CD4-positive, alpha-beta T cell treated with Interferon gamma for 1 hour (primary cell): ENCODE data around the gene CLPTM1.
"Not testable (repeated sequence)": the region's sequence is repeated elsewhere in the genome, so short reads cannot be mapped to it uniquely, and the experiment has no call there.

ENCODE experiments used
- DNase-seq: peaks from one replicate; pipeline ENCODE4 v3.0.0-alpha.2; 2020

Gene CLPTM1

DNA sequence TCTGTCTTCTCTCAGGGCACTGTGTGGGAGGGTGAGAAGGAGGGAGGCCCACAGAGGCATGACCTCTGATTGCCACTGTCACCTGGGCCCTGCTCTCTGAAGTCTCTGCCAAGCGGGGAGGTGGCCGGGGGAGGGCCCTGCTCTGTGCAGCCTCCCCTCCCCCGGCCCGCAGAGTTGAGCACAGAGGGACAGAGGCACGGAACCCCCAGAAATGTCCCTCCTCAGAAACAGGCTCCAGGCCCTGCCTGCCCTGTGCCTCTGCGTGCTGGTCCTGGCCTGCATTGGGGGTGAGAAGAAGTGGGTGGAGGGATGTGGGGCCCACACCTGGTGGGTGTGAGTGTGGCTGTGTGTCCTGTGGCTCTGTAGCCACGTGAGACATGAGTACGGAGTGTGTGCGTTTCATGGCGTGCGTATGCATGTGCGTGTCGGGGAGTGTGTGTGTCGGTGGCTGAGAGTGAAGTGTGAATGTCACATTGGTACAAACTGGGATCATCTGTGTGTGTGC is 13.1 kb upstream of the CLPTM1 start, which contains the start of gene APOC4:
APOC4 (plus strand) TSS at position 171 of the 505 bp plus-strand sequence; CDS start at position 212, 41 bp downstream.
- DNase-seq, result no peak

DNA sequence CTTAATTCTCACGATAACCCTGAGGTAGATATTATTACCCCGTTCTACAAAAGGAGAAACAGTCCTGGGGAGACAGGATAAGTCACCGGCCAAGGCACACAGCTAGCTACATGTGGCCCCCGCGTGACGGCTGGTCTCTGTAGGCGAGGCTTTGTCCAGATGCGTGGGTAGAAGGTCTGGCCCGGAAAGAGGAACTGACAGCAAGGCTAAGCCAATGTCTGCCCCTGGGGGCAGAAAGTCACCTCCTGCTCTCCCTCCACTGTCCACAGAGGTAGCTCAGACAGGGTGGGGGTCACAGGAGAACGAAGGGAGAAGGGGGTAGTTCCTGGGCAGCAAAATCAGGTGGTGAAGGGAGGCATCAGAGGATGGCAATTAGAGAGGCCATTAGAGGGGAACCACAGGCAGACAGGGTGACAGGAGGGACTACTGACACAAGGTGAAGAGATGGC is 11.4 kb upstream of the CLPTM1 start:
- DNase-seq, result peak; percentile 45

DNA sequence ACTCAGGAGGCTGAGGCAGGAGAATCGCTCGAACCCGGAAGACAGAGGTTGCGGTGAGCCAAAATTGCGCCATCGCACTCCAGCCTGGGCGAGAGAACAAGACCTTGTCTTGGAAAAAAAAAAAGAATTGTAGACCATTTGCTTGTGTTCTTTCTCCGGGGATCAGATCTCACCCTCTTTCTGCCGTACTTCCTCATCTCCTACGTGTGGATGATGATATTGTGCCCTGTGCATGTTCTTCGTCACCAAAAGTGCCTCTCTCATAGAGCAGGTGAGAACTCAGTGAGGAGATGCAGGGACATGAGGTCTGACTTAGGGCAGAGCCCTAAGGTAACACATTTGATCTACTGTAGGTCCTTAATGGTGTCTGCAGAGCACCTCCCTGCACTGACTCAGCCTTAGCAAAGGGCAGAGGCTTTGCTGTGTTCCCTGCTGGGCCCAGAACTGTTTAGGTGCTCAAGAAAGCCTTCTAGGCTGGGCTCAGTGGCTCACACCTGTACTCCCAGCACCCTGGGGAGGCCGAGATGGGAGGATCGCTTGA is 8.1 kb upstream of the CLPTM1 start:
- DNase-seq, result no peak

DNA sequence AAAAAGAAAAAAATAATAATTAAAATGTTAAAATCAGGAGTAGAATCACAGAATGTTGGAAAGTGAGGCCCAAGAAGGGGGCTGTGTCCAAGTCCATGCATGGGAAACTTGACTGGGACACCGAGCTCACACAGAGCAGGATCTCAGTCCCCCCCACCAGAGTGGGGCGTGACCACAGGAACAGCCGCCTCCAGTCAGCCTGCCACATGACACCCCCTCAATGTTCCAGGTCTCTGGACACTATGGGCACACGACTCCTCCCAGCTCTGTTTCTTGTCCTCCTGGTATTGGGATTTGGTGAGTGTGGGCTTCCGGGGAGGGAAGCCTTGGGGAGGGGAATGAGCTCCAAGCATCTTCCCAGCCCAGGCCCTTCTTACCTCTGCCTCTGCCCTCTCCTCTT is 6.9 kb upstream of the CLPTM1 start:
- DNase-seq, result no peak

DNA sequence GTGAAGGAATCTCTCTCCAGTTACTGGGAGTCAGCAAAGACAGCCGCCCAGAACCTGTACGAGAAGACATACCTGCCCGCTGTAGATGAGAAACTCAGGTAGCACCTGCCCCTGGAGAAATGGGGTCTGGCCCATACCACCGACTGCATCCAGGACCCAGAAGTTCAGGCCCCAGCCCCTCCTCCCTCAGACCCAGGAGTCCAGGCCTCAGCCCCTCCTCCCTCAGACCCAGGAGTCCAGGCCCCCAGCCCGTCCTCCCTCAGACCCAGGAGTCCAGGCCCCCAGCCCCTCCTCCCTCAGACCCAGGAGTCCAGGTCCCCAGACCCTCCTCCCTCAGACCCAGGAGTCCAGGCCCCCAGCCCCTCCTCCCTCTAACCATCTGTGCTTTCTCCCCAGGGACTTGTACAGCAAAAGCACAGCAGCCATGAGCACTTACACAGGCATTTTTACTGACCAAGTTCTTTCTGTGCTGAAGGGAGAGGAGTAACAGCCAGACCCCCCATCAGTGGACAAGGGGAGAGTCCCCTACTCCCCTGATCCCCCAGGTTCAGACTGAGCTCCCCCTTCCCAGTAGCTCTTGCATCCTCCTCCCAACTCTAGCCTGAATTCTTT is 6.3 kb upstream of the CLPTM1 start:
- DNase-seq, result no peak

DNA sequence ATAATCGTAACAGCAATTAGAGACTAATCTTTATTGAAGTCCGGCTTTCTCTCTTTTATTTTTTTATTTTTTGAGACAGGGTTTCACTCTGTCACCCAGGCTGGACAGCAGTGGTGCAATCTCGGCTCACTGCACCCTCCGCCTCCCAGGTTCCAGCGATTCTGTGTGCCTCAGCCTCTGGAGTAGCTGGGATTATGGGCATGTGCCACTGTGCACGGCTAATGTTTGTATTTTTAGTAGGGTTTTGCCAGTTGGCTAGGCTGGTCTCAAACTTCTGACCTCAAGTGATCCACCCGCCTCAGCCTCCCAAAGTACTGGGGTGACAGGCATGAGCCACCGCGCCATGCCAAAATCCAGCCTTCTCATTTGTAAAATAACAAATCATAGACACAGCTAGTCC is 5.6 kb upstream of the CLPTM1 start:
- no peak for DNase-seq

DNA sequence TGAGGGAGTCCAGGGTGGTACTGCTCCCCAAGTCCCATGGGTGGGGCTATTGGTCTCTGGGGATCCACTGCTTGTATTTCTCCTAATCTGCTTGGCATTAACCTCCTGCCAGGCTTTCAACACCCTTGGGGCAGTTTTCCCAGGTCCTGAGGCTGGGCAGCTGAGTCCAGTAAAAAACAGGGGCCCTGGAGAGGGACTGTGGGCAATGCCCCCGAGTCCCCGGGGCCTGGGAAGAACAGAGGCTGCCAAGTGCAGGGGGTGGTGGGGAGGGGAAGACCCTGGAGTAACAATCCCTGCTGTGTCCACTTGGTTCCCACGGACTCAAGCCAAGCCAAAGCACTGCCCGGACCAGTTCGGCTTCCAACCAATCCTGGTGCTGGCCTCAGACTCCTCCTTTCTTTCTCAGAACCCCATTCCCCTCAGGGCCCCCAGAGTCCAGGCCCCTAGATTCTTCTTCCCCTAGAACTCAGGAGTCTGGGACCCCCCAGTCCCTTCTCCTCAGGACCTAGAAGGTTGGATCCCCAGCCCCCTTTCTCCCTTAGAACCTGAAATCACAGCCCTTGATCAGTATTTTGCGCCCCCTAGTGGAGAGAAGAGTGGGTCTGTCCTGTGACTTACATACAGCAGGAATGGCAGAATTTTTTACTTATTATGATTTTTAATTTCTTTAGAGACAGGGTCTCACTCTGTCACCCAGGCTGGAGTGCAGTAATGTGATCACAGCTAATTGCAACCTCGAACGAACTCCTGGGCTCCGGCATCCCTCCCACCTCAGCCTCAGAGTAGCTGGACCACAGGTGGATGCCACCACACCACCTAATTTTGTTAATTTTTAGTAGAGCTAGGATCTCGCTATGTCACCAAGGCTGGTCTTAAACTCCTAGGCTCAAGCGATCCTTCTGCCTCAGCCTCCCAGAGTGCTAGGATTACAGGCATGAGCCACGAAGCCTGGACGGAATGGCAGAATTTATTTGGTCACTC is 3.7 kb upstream of the CLPTM1 start:
- peak; percentile 50 for DNase-seq

DNA sequence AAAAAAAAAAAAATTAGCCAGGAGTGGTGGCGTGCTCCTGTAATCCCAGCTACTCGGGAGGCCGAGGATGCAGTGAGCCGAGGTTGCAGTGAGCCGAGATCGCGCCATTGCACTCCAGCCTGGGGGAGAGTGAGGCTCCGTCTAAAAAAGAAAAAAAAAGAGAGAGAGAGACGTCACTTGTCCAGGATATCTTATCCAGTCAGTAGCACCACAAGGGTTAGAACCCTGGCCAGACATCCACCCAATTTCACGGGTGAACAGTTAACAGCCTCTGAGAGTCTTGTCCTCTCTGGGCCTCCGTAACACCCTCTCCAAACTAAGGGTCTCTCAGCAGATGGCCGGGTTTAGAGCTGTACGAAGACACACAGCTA is 917 bp upstream of the CLPTM1 start:
- DNase-seq, result no peak

DNA sequence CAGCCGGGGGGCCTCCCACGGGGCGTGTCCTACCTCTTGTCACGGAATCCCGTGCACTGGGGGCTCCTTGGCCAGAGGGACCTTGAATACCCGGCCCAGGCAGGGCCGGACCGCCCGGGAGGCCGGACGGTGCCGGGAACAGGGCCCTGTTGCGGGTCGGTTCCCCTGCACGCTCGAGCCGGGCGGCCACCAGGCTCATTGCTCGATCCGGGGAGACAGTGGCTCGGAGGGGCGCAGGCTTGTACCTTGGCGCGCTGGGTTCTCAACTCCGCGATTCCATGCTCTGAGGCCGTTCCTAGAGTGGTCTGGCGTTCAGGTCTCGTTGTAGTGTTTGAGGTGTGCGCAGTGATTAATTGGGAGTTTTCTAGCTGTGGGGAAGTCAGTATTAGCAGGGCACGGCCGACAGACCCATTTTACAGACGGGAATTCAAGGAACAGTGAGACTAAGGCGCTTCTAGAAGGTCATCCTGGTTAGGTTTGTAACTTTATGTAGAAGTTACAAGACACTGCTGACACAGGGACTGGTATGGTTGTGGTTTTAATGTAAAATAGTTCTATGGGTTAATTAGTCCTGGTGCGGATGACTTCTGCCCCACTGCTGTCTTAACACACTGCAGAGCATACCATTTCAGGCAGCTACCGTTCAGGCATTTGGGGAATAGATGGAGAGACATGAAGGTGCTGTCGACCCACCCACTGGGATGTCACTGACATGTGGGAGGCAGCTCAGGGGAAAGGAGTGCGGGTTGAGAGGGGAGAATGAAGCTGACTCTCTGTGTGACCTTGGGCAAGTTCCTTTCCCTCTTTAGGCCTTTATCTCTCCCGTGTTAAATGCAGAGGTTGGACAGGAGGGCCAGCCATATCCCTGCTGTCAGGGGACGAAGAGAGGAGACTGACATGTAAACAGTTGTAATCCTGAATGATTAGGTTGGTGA is 592 bp downstream of the CLPTM1 start:
- no peak for DNase-seq

DNA sequence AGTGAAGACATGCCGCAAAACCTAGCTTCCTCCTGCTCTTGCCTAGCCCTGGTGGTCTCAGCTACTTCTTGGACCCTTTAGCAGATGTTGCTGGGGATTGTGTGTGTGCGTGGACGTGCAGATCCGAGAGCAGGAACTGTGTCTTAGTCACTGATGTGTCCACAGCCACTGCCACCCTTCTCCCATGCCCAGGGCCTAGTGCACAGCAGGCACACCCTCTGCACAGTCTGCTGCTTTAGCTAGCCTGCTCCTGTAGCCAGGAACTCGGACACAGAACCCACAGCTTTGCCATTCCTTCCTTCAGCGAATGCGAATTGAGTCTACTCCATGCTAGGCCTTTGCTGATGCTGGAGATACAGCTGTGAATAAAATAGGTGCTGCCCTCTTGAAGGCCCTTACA is 2.3 kb downstream of the CLPTM1 start:
- no peak for DNase-seq

DNA sequence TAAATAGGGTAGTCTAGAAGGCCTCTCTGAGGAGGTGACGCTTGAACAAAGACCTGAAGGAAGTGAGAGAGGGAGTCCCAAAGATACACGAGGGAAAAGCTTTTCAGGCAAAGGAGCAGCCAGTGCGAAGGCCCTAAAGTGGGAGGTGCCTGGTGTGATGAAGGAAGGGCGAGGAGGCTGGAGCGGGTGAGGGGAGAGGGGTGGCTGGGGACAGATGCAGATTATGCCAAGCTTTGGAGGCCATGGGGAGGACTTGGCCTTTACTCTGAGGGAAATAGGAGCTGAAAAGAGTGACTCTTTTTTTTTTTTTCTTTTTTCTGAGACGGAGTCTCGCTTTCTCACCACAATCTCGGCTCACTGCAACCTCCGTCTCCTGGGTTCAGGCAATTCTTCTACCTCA is 2.9 kb downstream of the CLPTM1 start:
- DNase-seq, result no peak

DNA sequence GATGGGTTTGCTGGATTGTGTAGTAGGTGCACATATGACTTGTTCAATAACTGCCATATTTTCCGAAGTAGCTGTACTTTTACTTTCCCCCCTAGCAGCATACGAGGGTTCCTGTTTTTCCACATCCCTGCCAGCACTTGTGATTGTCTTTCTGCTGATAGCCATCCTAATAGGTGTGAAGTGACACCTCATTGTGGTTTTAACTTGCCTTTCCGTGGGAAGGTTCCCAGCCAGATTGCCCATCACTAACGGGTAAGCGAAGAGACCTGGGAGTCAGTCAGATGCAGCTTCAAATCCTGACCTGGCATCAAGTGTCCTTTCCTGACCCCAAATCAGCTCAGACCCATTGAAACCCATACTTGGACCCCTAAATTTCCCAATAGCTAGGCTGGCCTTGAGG is 4.5 kb downstream of the CLPTM1 start:
- DNase-seq, result no peak

DNA sequence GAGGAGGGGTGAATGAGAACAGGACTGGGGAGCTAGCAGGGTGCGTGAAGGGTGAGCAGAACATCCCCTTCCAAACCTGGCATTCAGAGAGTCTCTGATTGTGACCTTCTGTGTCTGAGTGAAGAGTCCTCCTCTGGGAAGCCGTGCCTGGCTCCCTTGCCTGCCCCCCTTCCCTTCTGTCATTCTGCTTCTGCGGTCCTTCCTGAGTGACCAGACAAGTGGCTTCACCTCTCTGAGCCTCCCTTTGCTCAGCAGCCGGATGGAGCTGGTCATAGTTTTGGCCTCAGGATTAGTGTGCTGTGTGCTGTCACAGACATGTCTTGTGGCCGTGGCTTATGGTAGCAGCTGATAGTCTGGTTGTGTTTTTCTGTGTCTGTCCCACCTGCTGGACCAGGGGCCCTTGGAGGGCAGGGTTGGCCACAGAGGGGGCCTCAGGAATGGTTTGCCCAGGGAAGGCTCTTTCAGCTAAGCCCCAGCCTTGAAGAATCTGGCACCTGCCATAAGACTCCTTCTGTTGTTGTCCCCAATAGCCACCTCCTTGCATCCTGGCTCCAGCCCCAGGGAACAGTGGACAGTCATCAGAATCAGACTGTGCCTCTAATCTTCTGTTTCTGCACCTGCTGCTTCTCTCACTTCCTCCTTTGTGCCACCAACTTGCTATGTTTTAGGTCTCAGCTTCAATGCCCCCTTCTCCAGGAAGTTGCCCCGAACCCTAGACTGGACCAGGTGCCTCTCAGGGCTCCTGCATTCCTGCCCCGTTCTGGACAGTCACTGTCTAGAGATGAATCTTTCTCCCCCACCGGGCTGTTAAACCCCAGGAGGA is 5.9 kb downstream of the CLPTM1 start:
- peak; percentile 7 for DNase-seq

DNA sequence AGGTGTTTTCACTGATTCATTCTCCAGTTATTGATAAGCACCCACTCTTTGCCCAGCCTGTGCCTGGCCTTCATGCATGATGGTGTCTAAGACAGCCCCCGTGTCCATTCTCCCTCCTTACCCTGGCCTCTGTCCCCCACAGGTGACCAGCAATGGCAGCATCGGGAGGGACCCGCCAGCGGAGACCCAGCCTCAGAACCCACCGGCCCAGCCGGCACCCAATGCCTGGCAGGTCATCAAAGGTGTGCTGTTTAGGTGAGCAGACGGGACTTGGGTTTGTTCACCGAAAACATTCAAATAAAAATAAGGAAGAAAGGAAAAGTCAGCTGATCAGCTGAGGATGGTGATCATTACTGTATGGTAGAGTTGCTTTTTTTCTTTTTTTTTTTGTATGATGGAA is 6.6 kb downstream of the CLPTM1 start:
- no peak for DNase-seq

DNA sequence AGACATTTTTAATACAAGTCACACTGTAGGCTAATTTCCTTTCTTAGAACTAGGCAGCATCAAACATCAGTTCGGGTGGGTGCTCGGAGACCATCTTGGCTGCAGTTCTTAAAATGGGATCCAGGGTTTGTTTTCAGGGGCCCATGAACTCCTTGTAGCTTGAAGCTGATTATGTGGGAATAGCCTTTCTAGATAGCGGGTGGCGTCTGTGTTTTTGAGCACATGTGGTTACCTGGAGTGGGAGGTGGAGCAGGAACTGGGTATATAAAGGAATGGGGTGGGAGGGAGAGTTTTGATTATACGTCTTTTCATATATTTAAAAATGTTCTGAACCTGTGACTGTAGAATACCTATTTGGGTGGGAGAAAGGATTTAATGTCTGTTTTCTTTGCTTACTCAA is 12.9 kb downstream of the CLPTM1 start:
- DNase-seq, result no peak

DNA sequence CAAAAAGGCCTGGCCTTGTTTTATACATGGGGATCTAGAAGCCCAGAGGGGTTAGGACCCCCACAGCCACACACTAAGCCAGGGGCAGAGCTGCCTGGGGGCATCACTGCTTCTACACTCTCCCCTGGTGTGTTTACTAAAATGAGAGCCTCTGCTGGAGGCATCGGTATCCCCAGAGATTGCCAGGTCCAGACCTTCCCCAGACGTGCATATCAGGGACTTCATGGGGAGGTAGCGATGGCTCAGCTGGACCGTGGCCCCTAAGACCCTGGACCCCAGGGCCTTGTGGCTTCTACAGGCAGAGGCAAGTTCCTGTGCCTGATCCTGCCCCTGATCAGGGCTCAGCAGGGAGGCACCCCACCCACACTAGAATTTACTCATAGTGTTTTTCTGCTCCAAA is 13.5 kb downstream of the CLPTM1 start:
- DNase-seq, result no peak

DNA sequence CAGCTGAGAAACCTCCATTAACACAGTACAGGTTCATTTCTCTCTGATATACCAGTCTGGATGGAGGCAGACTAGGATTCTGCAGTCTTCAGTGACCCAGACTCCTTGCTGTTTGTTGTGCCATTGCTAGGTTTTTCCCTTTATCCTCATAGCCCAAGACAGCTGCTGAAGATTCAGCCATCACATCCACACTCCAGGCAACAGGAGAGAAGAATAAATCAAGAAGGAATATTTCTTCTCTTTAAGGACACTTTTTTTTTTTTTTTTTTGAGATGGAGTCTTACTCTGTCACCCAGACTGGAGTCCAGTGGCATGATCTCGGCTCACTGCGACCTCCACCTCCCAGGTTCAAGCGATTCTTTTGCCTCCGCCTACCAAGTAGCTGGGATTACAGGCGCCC is 14.3 kb downstream of the CLPTM1 start:
- no peak for DNase-seq

DNA sequence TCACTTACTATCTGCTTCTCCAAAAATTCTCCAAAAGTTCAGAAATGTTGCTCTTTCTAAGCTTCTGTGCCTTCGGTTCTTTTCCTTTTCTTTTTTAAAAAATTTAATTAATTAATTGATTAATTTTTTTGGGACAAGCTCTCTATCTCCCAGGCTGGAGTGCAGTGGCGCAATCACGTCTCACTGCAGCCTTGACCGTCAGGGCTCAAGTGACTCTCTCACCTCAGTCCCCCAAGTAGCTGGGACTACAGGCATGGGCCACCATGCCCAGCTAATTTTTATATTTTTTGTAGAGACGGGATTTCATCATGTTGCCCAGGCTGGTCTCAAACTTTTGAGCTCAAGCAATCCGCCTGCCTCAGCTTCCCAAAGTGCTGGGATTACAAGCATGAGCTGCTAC is 16.3 kb downstream of the CLPTM1 start:
- DNase-seq, result not testable (repeated sequence)

DNA sequence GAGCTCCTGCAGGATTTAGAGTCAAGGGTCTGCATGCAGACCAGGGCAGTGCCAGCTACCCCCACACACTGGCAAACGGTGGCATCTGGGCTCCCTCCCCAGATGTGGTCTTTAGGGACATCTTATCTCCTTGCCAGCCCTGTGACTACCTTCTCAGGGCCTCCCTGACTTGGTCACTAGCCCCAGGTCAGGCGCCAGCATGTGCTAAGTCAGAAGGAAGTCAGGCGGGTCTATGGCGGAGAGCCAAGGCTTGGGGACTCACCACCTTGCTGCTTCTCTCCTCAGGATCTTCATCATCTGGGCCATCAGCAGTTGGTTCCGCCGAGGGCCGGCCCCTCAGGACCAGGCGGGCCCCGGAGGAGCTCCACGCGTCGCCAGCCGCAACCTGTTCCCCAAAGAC is 17.6 kb downstream of the CLPTM1 start:
- no peak for DNase-seq

DNA sequence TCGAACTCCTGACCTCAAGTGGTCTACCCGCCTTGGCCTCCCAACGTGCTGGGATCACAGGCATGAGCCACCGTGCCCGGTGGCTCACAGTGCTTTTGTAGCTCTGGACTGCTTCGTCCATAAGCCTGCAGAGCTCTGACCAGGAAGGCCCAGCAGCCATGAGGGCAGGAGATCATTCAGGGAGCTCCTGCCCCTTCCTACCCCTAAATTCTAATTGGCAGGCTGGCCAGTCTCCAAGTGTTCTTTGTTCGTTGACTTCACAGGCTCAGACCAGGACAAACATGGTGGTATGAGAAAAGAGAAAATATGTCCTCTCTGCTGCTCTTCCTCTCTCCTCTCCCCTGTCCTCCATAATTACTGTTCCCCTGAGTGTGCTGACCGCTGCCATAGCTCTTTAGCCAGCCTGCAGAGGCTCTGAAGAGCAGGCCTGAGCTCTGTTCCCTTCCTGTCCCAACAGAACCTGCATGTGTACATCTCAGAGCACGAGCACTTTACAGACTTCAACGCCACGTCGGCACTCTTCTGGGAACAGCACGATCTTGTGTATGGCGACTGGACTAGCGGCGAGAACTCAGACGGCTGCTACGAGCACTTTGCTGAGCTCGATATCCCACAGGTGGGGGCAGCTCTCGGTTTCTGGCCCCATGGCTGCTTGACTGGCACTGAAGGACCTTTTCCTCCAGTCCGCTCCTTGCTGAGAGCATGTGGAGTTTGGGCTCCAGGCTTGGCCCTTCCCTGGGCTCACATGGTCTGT is 19.0 kb downstream of the CLPTM1 start:
- DNase-seq, result no peak

DNA sequence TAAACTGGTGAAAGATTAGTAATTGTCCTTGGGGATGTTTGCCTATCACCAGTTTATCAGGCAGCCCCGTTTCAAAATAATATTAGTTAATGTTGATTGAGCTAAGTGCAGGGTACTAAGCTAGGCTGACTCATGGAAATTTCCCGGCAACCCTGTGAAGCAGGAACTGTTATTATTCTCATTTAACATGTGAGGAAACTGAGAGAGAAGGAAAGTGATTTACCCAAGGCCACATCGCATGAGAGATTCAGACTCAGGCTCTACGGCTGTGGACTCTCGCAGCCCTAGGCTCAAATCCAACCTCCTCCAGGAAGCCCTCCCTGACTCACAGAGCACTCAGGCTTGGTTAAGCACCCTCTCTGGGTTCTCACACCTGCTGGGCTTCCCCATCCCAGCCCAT is 19.7 kb downstream of the CLPTM1 start:
- DNase-seq, result no peak
